GM18505 (cell line): ENCODE measurements around the gene APLNR.
"Not testable (repeated sequence)": the region's sequence is repeated elsewhere in the genome, so short reads cannot be mapped to it uniquely, and the experiment has no call there.

Source experiments
- ATAC-seq: cut with Tn5 transposase; IDR thresholded peaks from one replicate; pipeline ENCODE4 v1.9.1; 2021; ENCODE audit not compliant: unreplicated experiment
- POLR2A ChIP-seq: IDR thresholded peaks from 4 replicates; pipeline ENCODE4 v1.6.1; 2011; ENCODE audit warnings: borderline replicate concordance; ENCODE audit not compliant: insufficient read depth, insufficient read length; ENCODE audit errors: extremely low read depth

APLNR gene

GRCh38 chr11:57237204-57237681 lies at the start of gene APLNR:
Gene APLNR, minus strand, starts transcription at chr11:57237250. Its CDS starts 246 bp downstream, at chr11:57237004.
- TF ChIP-seq POLR2A = no peak
- ATAC-seq = no peak

- ATAC-seq = no peak
- no peak for TF ChIP-seq POLR2A
Observed at GRCh38 chr11:57283231-57283990, 46.4 kb upstream of the APLNR start.

- ATAC-seq = not testable (repeated sequence)
Observed at GRCh38 chr11:57281546-57281945, 44.5 kb upstream of the APLNR start.

- no peak for TF ChIP-seq POLR2A
- ATAC-seq = no peak
Observed at GRCh38 chr11:57279116-57279515, 42.1 kb upstream of the APLNR start.

DNA sequence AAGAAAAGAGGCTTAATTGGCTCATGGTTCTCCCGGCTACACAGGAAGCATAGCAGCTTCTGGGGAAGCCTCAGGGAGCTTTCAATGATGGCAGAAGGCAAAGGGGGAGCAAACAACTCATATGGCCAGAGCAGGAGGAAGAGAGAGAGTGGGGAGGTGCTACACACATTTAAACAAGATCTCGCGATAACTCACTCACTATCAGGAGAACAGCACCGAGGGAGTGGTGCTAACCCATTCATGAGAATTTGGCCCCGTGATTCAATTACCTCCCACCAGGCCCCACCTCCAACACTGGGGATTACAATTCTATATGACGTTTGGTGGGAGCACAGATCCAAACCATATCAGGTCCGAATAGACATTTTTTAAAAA lies 41.7 kb upstream of the APLNR start:
- no peak for TF ChIP-seq POLR2A
- ATAC-seq = no peak

- TF ChIP-seq POLR2A = no peak
- peak; percentile 66 for ATAC-seq
Observed at GRCh38 chr11:57277845-57278720, 41.0 kb upstream of the APLNR start.

DNA sequence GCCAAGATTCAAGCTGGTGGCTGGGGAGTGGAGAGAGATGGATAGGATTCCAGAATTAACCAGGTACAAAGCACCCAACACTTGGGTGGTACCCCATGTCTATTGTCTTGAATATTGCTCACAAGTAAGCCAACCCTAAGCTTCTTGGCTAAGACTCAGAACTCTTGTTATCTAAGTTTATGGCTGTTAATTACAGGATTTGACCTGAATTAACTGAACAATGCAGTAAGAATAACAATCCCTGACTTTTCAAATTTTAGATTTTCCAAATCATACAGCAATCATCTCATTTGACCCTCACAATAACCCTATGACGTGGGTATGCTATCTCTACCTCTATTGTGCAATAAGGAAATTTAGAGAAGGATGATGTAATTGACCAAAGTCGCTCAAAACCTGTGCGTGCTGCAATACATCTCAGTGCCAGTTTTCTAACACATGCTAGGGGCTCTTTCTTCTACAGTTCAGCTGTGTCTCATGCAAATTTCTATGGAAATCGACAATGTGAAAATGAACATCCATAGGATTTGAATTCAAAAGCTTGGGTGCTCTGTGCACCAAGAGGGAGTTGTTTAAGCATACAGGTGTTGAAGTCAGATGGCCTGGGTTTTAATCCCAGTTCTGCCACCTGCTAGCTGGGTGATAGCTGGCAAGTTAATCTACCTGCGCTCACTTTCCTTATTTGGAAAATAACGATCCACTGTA lies 40.1 kb upstream of the APLNR start:
- TF ChIP-seq POLR2A = no peak
- ATAC-seq = no peak

DNA sequence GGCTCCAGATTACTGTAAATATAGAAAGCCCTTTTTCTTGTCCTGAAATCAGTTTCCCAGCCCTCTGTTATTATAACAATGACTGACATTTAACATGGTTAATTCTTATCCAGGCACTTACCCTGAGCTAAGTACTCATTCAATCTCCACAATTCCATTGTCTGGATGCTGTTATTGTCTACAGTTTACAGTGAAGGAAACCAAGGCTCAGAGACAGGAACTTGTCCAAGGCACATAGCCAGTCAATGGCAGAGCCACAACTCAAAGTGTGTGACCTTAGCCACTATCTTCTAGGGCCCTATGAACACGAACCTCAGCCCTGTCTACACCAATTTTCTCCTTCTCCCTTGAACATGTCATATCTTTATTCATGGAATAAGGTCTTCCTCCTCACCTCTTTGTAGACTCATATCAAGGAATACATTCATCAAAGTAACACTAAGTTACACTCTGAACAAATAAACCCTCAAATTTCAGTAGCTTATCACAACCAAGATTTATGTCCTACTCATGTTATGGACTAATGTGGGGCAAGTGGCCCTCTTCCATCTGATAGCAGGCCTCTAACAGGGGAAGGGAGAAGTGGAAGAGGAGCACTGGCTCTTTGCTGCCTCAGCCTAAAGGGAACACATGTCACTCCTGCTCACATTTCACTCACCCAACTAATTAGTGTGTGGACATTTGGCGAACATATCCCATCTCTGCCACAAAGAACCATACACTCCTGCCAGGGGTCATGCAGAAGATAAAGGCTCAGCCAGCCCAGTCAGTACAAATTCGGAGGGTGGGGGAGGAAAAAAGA lies 39.3 kb upstream of the APLNR start:
- no peak for TF ChIP-seq POLR2A
- no peak for ATAC-seq

DNA sequence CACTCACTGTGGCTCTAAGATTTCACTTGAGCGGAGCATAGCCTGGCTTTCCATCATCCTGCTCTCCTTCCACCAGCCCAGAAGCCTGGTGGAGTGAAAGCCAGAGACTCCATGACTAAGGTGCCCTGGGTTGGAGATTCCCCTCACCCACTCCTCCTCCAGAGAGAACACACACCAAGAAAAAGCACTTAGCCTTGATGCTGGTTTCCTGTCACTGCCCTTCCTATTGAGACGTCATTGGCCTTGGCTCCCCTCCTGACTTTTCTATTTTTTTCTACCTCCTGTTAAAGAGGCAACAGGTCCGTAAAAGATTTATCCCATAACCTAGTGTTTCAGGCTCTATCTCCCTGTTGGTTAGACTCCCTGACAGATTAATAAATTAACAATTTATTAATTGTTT lies 38.5 kb upstream of the APLNR start:
- TF ChIP-seq POLR2A = no peak
- no peak for ATAC-seq

DNA sequence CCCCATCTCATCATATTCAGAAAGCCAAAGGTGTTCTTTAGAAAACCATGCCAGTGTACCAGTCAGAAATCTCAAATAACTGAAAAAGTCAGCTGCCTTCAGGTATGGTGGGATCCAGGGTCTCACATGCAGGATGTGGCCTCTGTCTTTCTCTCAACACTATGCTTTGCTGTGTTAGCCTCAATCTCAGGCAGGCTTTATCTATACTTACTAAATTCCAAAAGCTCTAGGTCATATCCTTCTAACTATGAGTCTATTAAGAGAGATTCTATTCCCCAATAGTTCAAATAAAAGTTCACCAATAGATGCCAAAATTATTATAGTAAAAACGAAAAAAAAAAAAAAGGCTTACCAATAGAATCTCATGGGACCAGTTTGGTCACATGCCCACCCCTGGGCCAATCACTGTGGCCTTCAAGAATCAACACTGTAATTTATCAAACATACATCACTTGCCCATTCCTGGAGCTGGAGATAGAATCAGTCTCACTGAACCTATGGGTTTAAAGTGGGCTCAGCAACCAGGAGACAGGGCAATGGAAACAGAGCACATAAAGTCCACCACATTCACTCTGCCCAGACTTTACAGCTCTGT lies 38.0 kb upstream of the APLNR start:
- no peak for TF ChIP-seq POLR2A
- no peak for ATAC-seq

GRCh38 chr11:57273448-57274058 lies 36.5 kb upstream of the APLNR start:
- ATAC-seq = no peak

DNA sequence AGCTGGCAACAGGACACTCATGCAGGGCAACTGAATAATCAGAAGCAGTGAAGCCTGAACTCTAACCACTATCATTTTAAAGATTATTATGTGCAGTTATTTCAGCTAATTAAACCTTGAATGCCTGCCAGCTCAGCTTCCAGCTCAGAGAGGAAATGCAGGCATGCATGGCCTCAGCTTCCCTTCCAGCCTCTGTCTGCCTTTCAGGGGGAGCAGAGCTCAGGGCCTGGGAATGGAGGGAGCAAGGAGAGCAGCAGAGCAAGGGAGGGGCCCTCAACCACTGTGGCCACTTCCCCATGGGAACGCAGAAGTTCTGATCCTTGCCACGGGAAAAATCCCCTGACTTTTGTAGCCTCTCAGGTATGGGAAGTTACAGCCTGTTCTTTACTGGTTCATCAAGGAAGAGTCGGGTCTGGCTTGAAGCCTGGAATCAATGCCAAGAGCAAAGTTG lies 32.5 kb upstream of the APLNR start:
- ATAC-seq = no peak
- no peak for TF ChIP-seq POLR2A

More at GRCh38 chr11:57273448-57274058, 36.5 kb upstream of the APLNR start:
- TF ChIP-seq POLR2A = no peak

GRCh38 chr11:57266157-57266556 lies 29.1 kb upstream of the APLNR start:
- no peak for ATAC-seq
- TF ChIP-seq POLR2A = no peak
